ENCODE results near the gene OAS3.
"Not testable (repeated sequence)": the region's sequence is repeated elsewhere in the genome, so short reads cannot be mapped to it uniquely, and the experiment has no call there.

OAS3 gene

DNA sequence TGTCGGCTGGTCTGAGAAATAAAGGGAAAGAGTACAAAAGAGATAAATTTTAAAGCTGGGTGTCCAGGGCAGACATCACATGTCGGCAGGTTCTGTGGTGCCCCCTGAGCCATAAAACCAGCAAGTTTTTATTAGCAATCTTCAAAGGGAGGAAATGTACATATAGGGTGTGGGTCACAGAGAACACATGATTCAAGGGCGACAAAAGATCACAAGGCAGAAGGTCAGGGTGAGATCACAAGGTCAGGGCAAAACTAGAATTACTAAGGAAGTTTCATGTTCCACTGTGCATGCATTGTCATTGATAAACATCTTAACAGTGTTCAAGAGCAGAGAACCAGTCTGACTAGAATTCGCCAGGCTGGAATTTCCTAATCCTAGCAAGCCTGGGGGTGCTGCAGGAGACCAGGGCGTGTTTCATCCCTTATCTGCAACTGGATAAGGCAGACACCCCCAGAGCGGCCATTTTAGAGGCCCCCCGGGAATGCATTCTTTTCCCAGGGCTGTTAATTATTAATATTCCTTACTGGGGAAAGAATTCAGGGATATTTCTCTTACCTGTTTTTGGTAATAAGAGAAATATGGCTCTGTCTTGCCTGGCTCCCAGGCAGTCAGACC is 11.7 kb upstream of the OAS3 start:
- not testable (repeated sequence) for DNase-seq (ENCODE audit: low spot score)

DNA sequence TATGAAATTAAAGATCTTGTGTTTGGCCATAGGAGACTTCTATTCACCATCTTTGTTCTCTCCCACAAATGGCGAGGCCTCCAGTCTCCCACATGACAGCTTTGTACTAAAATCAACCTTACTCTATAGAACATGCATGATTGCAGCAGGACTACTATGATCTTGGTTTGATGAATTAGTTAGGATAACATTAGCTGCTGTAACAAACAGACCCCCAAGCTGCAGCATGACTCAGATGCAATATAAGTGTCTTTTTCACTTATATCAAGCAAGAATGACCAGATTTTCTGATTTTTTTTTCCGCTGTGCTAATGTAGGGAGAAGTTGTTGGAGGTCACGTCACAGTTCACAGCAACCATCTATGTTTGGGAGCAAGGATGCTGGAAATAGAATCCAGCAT is 10.8 kb upstream of the OAS3 start:
- DNase-seq (ENCODE audit: low spot score), result no peak

DNA sequence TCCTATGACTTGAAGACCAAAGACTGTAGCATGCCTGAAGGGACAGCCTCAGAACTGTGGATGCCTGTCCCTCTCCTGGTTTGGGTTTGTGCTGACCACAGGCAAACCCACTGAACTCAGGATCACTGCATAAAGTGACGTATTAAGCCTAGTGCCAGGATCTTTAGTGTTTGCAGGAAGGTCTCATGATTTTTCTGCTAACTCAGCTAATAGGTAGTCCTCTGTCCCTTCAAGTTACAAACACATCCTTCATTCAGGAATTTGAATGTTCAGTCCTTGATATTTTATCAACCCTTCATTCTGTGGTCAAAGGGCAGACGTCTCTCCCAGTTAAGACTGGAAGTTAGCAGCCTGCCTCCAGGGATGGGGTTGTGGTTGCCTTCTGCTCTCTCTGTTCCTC is 10.3 kb upstream of the OAS3 start:
- DNase-seq (ENCODE audit: low spot score), result no peak

- DNase-seq (ENCODE audit: low spot score), result no peak
Measured at GRCh38 chr12:112928978-112929377, 9.3 kb upstream of the OAS3 start.

- no peak for DNase-seq (ENCODE audit: low spot score)
Measured at GRCh38 chr12:112929715-112930114, 8.6 kb upstream of the OAS3 start.

DNA sequence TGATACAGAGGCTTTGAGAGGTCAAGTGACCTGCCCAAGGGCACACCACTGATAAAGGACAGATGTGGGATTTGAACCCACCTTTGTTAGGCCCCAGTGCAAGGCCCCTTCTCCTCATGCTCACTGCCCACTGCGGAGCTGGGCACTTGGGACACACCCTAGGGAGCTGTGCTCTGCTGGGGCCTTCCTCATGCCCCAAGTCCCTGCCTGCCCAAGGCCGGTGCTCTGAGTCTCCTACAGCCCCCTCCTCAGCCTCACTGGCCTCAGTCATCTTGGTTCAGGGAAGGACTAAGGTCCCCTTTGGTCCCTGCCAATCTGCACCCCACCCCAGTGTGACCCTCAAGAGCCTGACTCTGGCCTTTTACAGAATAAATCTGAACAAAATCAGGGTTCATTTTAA is 7.9 kb upstream of the OAS3 start:
- DNase-seq (ENCODE audit: low spot score), result no peak

DNA sequence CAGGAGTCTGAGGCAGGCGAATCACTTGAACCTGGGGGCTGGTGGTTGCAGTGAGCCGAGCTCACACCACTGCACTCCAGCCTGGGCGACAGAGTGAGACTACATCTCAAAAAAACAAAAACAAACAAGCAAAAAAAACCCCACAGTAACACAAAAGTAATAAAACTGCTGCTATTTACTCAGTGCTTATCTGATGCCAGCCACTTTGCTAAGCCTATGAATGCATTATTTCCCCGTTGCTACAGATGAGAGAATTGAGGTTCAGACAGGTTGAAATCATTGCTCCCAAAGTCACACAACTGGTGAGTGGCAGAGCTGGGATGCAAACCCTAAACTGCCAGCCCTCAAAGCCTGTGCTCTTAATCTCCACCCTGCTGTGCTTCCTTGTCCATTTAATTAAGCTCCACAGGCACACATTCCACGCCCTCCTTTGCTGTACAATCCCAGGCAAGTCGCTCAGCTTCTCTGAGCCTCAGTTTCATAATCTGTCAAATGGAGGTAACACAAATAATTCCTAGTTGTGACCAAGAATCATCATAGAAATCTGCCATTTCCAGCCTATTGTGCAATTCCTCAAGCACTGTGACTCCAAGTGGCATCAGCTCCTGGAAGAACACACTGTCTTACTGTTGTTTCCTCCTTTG is 5.7 kb upstream of the OAS3 start:
- DNase-seq (ENCODE audit: low spot score), result no peak

DNA sequence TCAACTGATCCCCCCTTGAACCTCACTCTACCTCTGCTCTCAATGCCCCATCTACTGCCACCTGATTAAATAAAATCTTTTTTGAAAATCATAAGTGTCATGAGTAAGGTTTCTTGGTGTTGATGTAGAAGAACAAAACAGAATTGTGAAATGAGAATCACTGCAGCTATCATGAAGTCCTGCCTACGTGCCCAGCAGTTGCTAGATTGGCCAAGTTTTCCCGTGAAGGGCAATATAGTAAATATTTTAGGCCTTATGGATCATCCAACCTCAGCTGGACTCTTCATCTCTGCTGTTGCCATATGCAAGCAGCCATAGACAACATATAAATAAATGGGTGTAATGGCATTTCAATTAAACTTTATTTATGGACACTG is 5.2 kb upstream of the OAS3 start:
- DNase-seq (ENCODE audit: low spot score), result no peak

DNA sequence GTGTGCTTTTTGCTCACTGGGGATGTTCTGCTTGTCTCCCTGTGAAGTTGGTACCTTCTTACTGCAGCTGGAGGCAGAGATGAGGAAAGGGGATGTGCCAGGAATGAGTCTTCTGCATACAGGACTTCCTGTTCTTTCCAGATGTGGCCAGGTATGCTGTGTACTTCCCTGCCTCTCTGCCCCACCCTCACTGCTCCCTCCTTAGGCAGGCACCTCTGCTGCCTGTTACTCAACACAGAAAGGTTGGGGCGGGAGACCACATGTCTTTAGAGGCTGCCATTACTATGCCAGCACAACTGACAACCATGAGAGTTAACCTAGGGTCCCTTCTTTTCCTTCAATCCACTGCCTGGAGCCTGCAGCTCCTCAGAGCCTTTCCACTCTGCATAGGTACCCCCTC is 2.0 kb upstream of the OAS3 start:
- no peak for DNase-seq (ENCODE audit: low spot score)

- no peak for DNase-seq (ENCODE audit: low spot score)
Measured at GRCh38 chr12:112936927-112937326, 1.3 kb upstream of the OAS3 start.

GRCh38 chr12:112938751-112939150 is 477 bp downstream of the OAS3 start:
- DNase-seq (ENCODE audit: low spot score), result no peak

- DNase-seq (ENCODE audit: low spot score), result no peak
Measured at GRCh38 chr12:112939761-112940381, 1.6 kb downstream of the OAS3 start.

DNA sequence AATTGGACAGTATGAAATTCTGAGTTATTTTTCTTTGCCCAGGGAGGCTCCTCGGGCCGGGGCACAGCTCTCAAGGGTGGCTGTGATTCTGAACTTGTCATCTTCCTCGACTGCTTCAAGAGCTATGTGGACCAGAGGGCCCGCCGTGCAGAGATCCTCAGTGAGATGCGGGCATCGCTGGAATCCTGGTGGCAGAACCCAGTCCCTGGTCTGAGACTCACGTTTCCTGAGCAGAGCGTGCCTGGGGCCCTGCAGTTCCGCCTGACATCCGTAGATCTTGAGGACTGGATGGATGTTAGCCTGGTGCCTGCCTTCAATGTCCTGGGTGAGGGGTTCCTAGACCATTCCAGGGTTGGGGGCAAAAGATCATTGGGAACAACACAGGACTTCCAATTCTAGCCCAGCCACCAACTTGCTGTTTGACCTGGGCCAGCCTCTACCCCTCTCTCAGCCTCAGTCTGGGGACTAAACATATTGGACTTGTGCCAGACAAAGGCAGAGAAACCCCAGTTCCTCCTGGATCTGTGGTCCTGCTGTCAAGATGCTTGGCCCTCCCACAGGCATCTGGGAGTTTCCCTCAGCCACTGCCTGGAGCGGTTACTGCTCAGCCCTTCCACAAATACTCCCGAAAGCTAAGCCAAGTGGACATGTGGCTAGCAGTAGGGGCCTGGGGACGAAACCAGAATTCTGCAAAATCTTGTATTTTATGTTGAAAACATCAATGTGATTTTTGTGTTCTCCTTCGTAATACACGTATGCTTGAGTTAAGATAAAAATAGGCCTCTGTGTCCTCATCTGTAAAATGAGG is 3.5 kb downstream of the OAS3 start:
- no peak for DNase-seq (ENCODE audit: low spot score)

GRCh38 chr12:112942572-112942971 is 4.3 kb downstream of the OAS3 start:
- no peak for DNase-seq (ENCODE audit: low spot score)

- no peak for DNase-seq (ENCODE audit: low spot score)
Measured at GRCh38 chr12:112944024-112944690, 5.9 kb downstream of the OAS3 start.

DNA sequence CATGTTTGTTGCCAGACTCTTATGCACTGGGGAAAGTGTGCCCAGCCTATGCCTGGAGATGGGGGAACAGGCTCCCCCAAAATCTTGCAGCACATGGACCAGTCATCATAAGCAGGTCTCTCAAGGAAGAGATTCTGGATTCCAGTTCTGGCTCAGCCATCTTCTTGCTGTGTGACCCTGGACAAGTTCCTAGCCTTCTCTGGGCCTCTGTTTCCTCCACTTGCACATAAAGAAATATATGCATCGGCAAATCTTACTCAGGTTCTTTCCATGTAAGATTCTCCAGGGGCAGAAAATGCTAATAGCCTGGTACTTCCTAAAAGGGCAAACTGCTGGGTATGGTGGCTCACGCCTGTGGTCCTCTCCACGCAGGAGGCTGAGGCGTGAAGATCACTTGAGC is 7.2 kb downstream of the OAS3 start:
- DNase-seq (ENCODE audit: low spot score), result no peak

DNA sequence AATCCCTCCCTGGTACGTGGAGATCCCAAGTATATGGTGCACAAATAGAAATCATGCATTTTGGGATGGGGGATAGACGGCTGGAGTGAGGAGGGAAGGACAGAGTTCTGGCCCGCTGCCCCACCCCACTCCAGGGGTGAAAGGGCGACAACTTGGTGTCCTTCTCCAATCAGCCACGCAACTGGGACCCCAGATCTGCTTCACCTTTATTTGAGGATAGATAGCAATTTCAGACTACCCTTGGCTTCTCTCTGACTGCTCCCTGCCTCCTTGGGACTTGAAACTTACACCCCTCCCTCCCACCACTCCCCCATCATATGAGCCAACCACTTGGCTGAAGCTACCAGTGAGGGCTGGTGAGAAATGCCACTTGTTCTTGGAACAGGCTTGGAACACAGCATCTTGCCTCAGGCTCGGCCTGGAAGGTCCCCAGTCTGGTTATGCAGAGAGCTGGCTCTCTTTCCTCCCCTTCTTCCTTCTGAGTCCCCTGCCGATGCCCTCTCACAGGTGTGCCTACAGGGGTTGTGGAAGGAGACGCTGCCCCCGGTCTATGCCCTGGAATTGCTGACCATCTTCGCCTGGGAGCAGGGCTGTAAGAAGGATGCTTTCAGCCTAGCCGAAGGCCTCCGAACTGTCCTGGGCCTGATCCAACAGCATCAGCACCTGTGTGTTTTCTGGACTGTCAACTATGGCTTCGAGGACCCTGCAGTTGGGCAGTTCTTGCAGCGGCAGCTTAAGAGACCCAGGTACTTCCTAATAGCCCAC is 8.1 kb downstream of the OAS3 start:
- no peak for DNase-seq (ENCODE audit: low spot score)

GRCh38 chr12:112947314-112947713 is 9.0 kb downstream of the OAS3 start:
- no peak for DNase-seq (ENCODE audit: low spot score)

DNA sequence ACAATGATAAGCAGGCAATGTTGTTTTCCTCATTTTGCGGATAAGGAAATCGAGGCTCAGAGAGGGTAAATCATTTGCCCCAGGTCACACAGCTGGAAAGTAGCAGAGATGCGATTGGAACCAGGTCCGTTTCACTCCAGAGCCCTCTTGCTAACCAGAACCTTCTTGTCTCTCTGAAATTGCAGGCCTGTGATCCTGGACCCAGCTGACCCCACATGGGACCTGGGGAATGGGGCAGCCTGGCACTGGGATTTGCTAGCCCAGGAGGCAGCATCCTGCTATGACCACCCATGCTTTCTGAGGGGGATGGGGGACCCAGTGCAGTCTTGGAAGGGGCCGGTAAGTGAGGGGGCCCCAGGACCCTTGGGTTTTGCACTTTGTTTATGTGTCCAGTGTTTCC is 9.5 kb downstream of the OAS3 start:
- DNase-seq (ENCODE audit: low spot score), result no peak

GRCh38 chr12:112948806-112949205 is 10.5 kb downstream of the OAS3 start:
- DNase-seq (ENCODE audit: low spot score), result no peak

DNA sequence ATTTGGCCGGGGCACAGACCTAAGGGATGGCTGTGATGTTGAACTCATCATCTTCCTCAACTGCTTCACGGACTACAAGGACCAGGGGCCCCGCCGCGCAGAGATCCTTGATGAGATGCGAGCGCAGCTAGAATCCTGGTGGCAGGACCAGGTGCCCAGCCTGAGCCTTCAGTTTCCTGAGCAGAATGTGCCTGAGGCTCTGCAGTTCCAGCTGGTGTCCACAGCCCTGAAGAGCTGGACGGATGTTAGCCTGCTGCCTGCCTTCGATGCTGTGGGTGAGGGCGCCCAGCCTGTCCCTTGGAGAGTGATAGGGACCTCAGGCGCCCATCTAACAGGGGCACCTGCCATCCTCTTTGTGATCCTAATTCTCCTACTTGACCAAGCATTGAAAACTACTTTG is 12.4 kb downstream of the OAS3 start:
- no peak for DNase-seq (ENCODE audit: low spot score)

Data from SK-N-DZ (cell line).